ENCODE measurements around the gene NTRK2. TPM values are rescaled to one million over a fixed set of nuclear protein-coding genes. Genes with fewer than 3 reads are reported as not detected.

NTRK2 gene
- total RNA-seq, 1 experiment from 2014 or later: 0.06 TPM

GRCh38 chr9:84926793-84927192 is 257.3 kb downstream of the NTRK2 start:
- CTCF ChIA-PET: no interaction called here
- Histone ChIP-seq H3K27me3 (replicated peaks; ENCODE audit: insufficient read depth, low read depth, low read length, poor library complexity) (no peaks in the 10 kb centered on the region), H3K4me3 (ENCODE audit: low read depth, low read length, poor library complexity, severe bottlenecking) (no peak overlapping the region), H3K36me3 (ENCODE audit: insufficient read depth, low read length, poor library complexity, severe bottlenecking) (no peaks in the 10 kb centered on the region), H3K4me1 (ENCODE audit: insufficient read depth, low read length, poor library complexity, severe bottlenecking) (no peaks in the 10 kb centered on the region), H3K27ac (ENCODE audit: low read depth, low read length, poor library complexity, severe bottlenecking) (no peak overlapping the region), H3K9me3 (ENCODE audit: low read depth, low read length, poor library complexity, severe bottlenecking) (no peaks in the 10 kb centered on the region)
- TF ChIP-seq EZH2 (IDR thresholded peaks at IDR 0.05; ENCODE audit: borderline replicate concordance, low read depth, low read length, poor library complexity, severe bottlenecking) (no peak), CTCF (conservative IDR thresholded peaks at IDR 0.05; ENCODE audit: low read depth, low read length) (no peak)
- BruUV-seq (replicated peaks): no TSS peak
- intact Hi-C loops (cut with micrococcal nuclease; ENCODE audit: unreplicated experiment): no loop called here
- POLR2A ChIA-PET (ENCODE audit: low non-redundant PET): no interaction called here
- DNase-seq (ENCODE audit: low spot score): no peak

- no peak for DNase-seq (ENCODE audit: low spot score)
- no peaks in the 10 kb centered on the region for H3K36me3 ChIP-seq (ENCODE audit: insufficient read depth, low read length, poor library complexity, severe bottlenecking)
- intact Hi-C loops (cut with micrococcal nuclease; ENCODE audit: unreplicated experiment): no loop called here
- ChIA-PET POLR2A (ENCODE audit: low non-redundant PET) (no interaction called here), CTCF (no interaction called here)
- no peak overlapping the region for H3K27ac ChIP-seq (ENCODE audit: low read depth, low read length, poor library complexity, severe bottlenecking)
- no peaks in the 10 kb centered on the region for H3K4me1 ChIP-seq (ENCODE audit: insufficient read depth, low read length, poor library complexity, severe bottlenecking)
- no TSS peak for BruUV-seq (replicated peaks)
- TF ChIP-seq EZH2 (IDR thresholded peaks at IDR 0.05; ENCODE audit: borderline replicate concordance, low read depth, low read length, poor library complexity, severe bottlenecking) (no peak), CTCF (conservative IDR thresholded peaks at IDR 0.05; ENCODE audit: low read depth, low read length) (no peak)
- H3K9me3 ChIP-seq (ENCODE audit: low read depth, low read length, poor library complexity, severe bottlenecking): no peaks in the 10 kb centered on the region
- H3K4me3 ChIP-seq (ENCODE audit: low read depth, low read length, poor library complexity, severe bottlenecking): no peak overlapping the region
- no peaks in the 10 kb centered on the region for H3K27me3 ChIP-seq (replicated peaks; ENCODE audit: insufficient read depth, low read depth, low read length, poor library complexity)
Observed at GRCh38 chr9:84928419-84928818, 258.9 kb downstream of the NTRK2 start.

DNA sequence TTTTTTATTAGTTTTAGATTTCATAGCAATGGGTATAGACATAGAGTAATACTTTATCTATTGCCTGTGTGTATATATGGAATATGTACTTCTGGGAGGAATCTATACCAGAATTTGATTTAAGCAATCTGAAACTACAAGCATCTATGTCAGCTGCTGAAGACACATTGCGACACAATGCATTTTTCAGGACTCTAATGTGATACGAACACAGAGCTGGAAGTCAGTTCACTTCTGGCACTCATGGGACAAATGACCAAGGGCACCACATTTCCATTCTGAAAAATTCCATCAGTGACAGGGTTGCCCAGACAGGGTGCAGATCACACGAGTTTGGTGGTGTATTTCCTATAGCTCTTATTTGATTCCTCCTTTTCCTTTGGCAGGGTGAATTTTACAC is 259.5 kb downstream of the NTRK2 start:
- no TSS peak for BruUV-seq (replicated peaks)
- no peak for TF ChIP-seq CTCF (conservative IDR thresholded peaks at IDR 0.05; ENCODE audit: low read depth, low read length)
- no peak for TF ChIP-seq EZH2 (IDR thresholded peaks at IDR 0.05; ENCODE audit: borderline replicate concordance, low read depth, low read length, poor library complexity, severe bottlenecking)
- DNase-seq (ENCODE audit: low spot score): no peak
- intact Hi-C loops (cut with micrococcal nuclease; ENCODE audit: unreplicated experiment): no loop called here
- ChIA-PET CTCF (no interaction called here), POLR2A (ENCODE audit: low non-redundant PET) (no interaction called here)
- Histone ChIP-seq H3K4me3 (ENCODE audit: low read depth, low read length, poor library complexity, severe bottlenecking) (no peak overlapping the region), H3K36me3 (ENCODE audit: insufficient read depth, low read length, poor library complexity, severe bottlenecking) (no peaks in the 10 kb centered on the region), H3K27ac (ENCODE audit: low read depth, low read length, poor library complexity, severe bottlenecking) (no peak overlapping the region), H3K4me1 (ENCODE audit: insufficient read depth, low read length, poor library complexity, severe bottlenecking) (no peaks in the 10 kb centered on the region), H3K27me3 (replicated peaks; ENCODE audit: insufficient read depth, low read depth, low read length, poor library complexity) (no peaks in the 10 kb centered on the region), H3K9me3 (ENCODE audit: low read depth, low read length, poor library complexity, severe bottlenecking) (no peaks in the 10 kb centered on the region)

Measured in A673 (cell line).